ACHN (cell line): ENCODE results near the gene UBFD1.
"Not testable (repeated sequence)": the region's sequence is repeated elsewhere in the genome, so short reads cannot be mapped to it uniquely, and the experiment has no call there.

Experiments used
- DNase-seq: peaks from one replicate; pipeline ENCODE4 v3.0.0-alpha.2; 2015
- in situ Hi-C: cut with HindIII; loops from 2 replicates; pipeline ENCODE4 v1.10.0; 2017; ENCODE audit warnings: low sequenced_read_pairs, low pct_ligation_motif_present, low pct_unique_long_range_greater_than_20kb

The UBFD1 gene

GRCh38 chr16:23523876-23524385 is 33.6 kb upstream of the UBFD1 start:
- in situ Hi-C loops, result no loop called here
- DNase-seq, result no peak

GRCh38 chr16:23524886-23525285 is 32.6 kb upstream of the UBFD1 start:
- in situ Hi-C loops, result no loop called here
- DNase-seq, result no peak

- no peak for DNase-seq
- in situ Hi-C loops, result no loop called here
Measured at GRCh38 chr16:23527961-23528643, 29.4 kb upstream of the UBFD1 start.

- DNase-seq, result no peak
- in situ Hi-C loops, result no loop called here
Measured at GRCh38 chr16:23528644-23529310, 28.8 kb upstream of the UBFD1 start.

GRCh38 chr16:23530062-23530461 is 27.5 kb upstream of the UBFD1 start:
- in situ Hi-C loops, result no loop called here
- no peak for DNase-seq

GRCh38 chr16:23532448-23532847 is 25.1 kb upstream of the UBFD1 start:
- no peak for DNase-seq
- in situ Hi-C loops, result no loop called here

GRCh38 chr16:23534868-23535860 is 22.4 kb upstream of the UBFD1 start:
- DNase-seq, result no peak
- in situ Hi-C loops, result no loop called here

- in situ Hi-C loops, result no loop called here
- peak; percentile 74 for DNase-seq
Measured at GRCh38 chr16:23535901-23536300, 21.6 kb upstream of the UBFD1 start.

GRCh38 chr16:23537390-23537789 is 20.1 kb upstream of the UBFD1 start:
- no peak for DNase-seq
- in situ Hi-C loops, result no loop called here

GRCh38 chr16:23538919-23539278 is 18.6 kb upstream of the UBFD1 start:
- in situ Hi-C loops, result no loop called here
- DNase-seq, result no peak

GRCh38 chr16:23539984-23540816 is 17.3 kb upstream of the UBFD1 start:
- in situ Hi-C loops, result no loop called here
- no peak for DNase-seq

GRCh38 chr16:23540817-23541178 is 16.7 kb upstream of the UBFD1 start:
- in situ Hi-C loops, DNase-seq: not testable (repeated sequence)

GRCh38 chr16:23544436-23544835 is 13.1 kb upstream of the UBFD1 start:
- no peak for DNase-seq
- in situ Hi-C loops, result no loop called here

GRCh38 chr16:23549938-23550337 is 7.6 kb upstream of the UBFD1 start:
- in situ Hi-C loops, result no loop called here
- DNase-seq, result no peak

- DNase-seq, result no peak
- in situ Hi-C loops, result no loop called here
Measured at GRCh38 chr16:23552161-23552560, 5.4 kb upstream of the UBFD1 start.

- no peak for DNase-seq
- in situ Hi-C loops, result no loop called here
Measured at GRCh38 chr16:23554536-23554935, 3.0 kb upstream of the UBFD1 start.

GRCh38 chr16:23557779-23558702 is 514 bp downstream of the UBFD1 start:
- no peak for DNase-seq
- in situ Hi-C loops, result no loop called here
